HepG2 (cell line): ENCODE measurements around the gene TEX55. TPM values are rescaled to one million over a fixed set of nuclear protein-coding genes. Genes with fewer than 3 reads are reported as not detected.
"Not testable (repeated sequence)": the region's sequence is repeated elsewhere in the genome, so short reads cannot be mapped to it uniquely, and the experiment has no call there.

ENCODE experiments used
- ATAC-seq: fragments of 200-7000 bp; cut with Tn5 transposase; 3 replicates; pipeline ENCODE4 v1.9.1; 2020; ENCODE audit warnings: mild to moderate bottlenecking, moderate library complexity
- BruUV-seq: library from RNA; stranded (reverse); fragments of 400-500 nt; replicated peaks from 2 replicates; lab custom pipeline; 2021; lab: Mats Ljungman, UMichigan
- CTCF ChIA-PET: fragments of 300-600 bp; formaldehyde crosslinking; extraction: SDS; loops from one replicate; lab custom pipeline; 2021; ENCODE audit warnings: low total read pairs, inconsistent platforms, low intra/inter-chr PET ratio; lab: Yijun Ruan, JAX
- POLR2A ChIA-PET: fragments of 350-600 bp; sonication (Branson Sonifier 250); formaldehyde crosslinking; loops from one replicate; lab custom pipeline; 2020; ENCODE audit warnings: antibody characterized with exemption, inconsistent platforms; lab: Yijun Ruan, JAX
- DNase-seq: peaks from one replicate; pipeline ENCODE4 v3.0.0-alpha.2; 2015; ENCODE audit warnings: low spot score
- FAIRE-seq: peaks from 3 replicates; lab custom pipeline; 2011; peaks lifted over from hg19 to GRCh38; lab: Jason Lieb, UNC
- H2AFZ ChIP-seq: one replicate; pipeline ENCODE4 v1.6.1; 2011; ENCODE audit warnings: low read length, inconsistent platforms
- H3K27ac ChIP-seq: fragments of 300-600 bp; 3 replicates; pipeline ENCODE4 v1.8.0; 2011; ENCODE audit warnings: mixed run types, mild to moderate bottlenecking, mixed read lengths, low read length, inconsistent platforms; ENCODE audit not compliant: insufficient read depth; ENCODE audit errors: extremely low read length
- H3K27me3 ChIP-seq, 2 experiments: fragments of 200-600 bp in 1 of 2; 2 replicates in 1 of 2; 3 replicates in 1 of 2; pipeline versions ENCODE4 v1.6.0 to v1.8.0; 2011; ENCODE audit warnings: low read length in 2 of 2, mild to moderate bottlenecking in 2 of 2, moderate library complexity in 2 of 2, inconsistent platforms in 1 of 2; ENCODE audit not compliant: insufficient read depth in 2 of 2, control insufficient read depth in 1 of 2
- H3K36me3 ChIP-seq, 2 experiments: fragments of 200-600 bp in 1 of 2; replicated peaks in 1 of 2; 2 replicates in 1 of 2; 3 replicates in 1 of 2; pipeline versions ENCODE4 v1.5.1 to v1.8.0; 2011; ENCODE audit warnings: low read length in 2 of 2, inconsistent platforms in 1 of 2; ENCODE audit not compliant: insufficient read depth in 2 of 2, control insufficient read depth in 1 of 2
- H3K4me1 ChIP-seq: 2 replicates; pipeline ENCODE4 v1.5.1; 2012; ENCODE audit warnings: low read length, inconsistent platforms; ENCODE audit not compliant: insufficient read depth
- H3K4me2 ChIP-seq: 2 replicates; pipeline ENCODE4 v1.6.0; 2011; ENCODE audit warnings: low read depth, low read length, inconsistent platforms
- H3K4me3 ChIP-seq, 3 experiments: fragments of 200-600 bp in 1 of 3; sonication (generic), shearing (Covaris generic) in 1 of 3; replicated peaks in 1 of 3; 2 replicates each; pipeline ENCODE4 v1.5.1; 2011 to 2016; ENCODE audit warnings: low read length in 3 of 3, inconsistent platforms in 2 of 3, low read depth in 2 of 3, mild to moderate bottlenecking in 2 of 3, control low read depth in 1 of 3, mixed read lengths in 1 of 3; ENCODE audit not compliant: insufficient read depth in 1 of 3
- H3K79me2 ChIP-seq: one replicate; pipeline ENCODE4 v1.6.1; 2011; ENCODE audit warnings: low read length, inconsistent platforms; ENCODE audit not compliant: insufficient read depth
- H3K9ac ChIP-seq: 2 replicates; pipeline ENCODE4 v1.6.0; 2011; ENCODE audit warnings: mild to moderate bottlenecking, low read depth, low read length, inconsistent platforms; ENCODE audit not compliant: insufficient read depth
- H3K9me3 ChIP-seq: 2 replicates; pipeline ENCODE4 v1.5.1; 2012; ENCODE audit warnings: mild to moderate bottlenecking, low read length
- H4K20me1 ChIP-seq: 2 replicates; pipeline ENCODE4 v1.6.0; 2011; ENCODE audit warnings: inconsistent platforms, mild to moderate bottlenecking, low read length, moderate library complexity; ENCODE audit not compliant: insufficient read depth
- CBX2 ChIP-seq, 2 experiments: fragments of 200-600 bp in 1 of 2; sonication (generic); formaldehyde crosslinking in 1 of 2; IDR thresholded peaks; 2 replicates each; pipeline versions ENCODE4 v1.7.0 to v1.8.1; 2018 to 2022; ENCODE audit warnings: low read depth in 2 of 2, low read length in 1 of 2, mild to moderate bottlenecking in 1 of 2, missing genetic modification reagents in 1 of 2
- CEBPG ChIP-seq: IDR thresholded peaks from 2 replicates; pipeline ENCODE4 v1.6.1; 2016
- HES4 ChIP-seq: sonication (generic); formaldehyde crosslinking; IDR thresholded peaks from 2 replicates; pipeline ENCODE4 v1.9.0; 2021; ENCODE audit warnings: mild to moderate bottlenecking, missing genetic modification reagents, borderline replicate concordance
- ZMYM2 ChIP-seq: sonication (generic); formaldehyde crosslinking; IDR thresholded peaks from 2 replicates; pipeline ENCODE4 v1.8.0; 2022; ENCODE audit warnings: mild to moderate bottlenecking, missing genetic modification reagents
- ZNF431 ChIP-seq: sonication (generic); formaldehyde crosslinking; IDR thresholded peaks from 2 replicates; pipeline ENCODE4 v1.9.0; 2022; ENCODE audit warnings: missing genetic modification reagents, low read depth, mild to moderate bottlenecking, borderline replicate concordance
- ZNF788 ChIP-seq: sonication (generic); formaldehyde crosslinking; IDR thresholded peaks from 2 replicates; pipeline ENCODE4 v1.5.0; 2020; ENCODE audit warnings: mild to moderate bottlenecking, missing genetic modification reagents, borderline replicate concordance
- ZNF790 ChIP-seq: sonication (generic); formaldehyde crosslinking; IDR thresholded peaks from 2 replicates; pipeline ENCODE4 v1.8.0; 2022; ENCODE audit warnings: missing genetic modification reagents, mild to moderate bottlenecking, borderline replicate concordance
- WGBS: methylation state at CpG from one replicate; pipeline ENCODE4 v1.1.6; 2017; ENCODE audit warnings: low lambda C conversion rate; 5-methylcytosine and 5-hydroxymethylcytosine counted together
- in situ Hi-C: cut with HindIII; loops from 2 replicates; pipeline ENCODE4 v1.10.0; 2017; ENCODE audit warnings: low pct_unique_long_range_greater_than_20kb; ENCODE audit not compliant: extremely low pct_ligation_motif_present
- intact Hi-C: fragments of 100-400 bp; cut with micrococcal nuclease; formaldehyde crosslinking; loops from one replicate; pipeline ENCODE4 v1.10.0; 2022; ENCODE audit not compliant: unreplicated experiment
- polyA plus RNA-seq, 8 experiments: library from polyadenylated mRNA; depleted of rRNA in 3 of 8; stranded (reverse) in 7 of 8; unstranded in 1 of 8; fragments of >200 nt; fragmentation: Illumina TruSeq in 4 of 8; extraction: Trizol in 4 of 8; gene quantifications; 2 replicates each; pipeline versions ENCODE4 v1.2.1 to v1.2.3, GENCODE V29; 2011 to 2016; ENCODE audit warnings: low read depth in 4 of 8, missing spikeins in 1 of 8, mixed read lengths in 1 of 8; ENCODE audit not compliant: insufficient read depth in 1 of 8
- total RNA-seq, 5 experiments: library from RNA; depleted of rRNA; stranded (reverse); fragments of >200 nt; fragmentation: Illumina TruSeq; extraction: Trizol; gene quantifications; 2 replicates each; pipeline ENCODE4 v1.2.3, GENCODE V29; 2016; ENCODE audit warnings: low read depth in 1 of 5
- TF ChIP-seq, protein P1 (sequence below): sonication (generic); formaldehyde crosslinking; IDR thresholded peaks from 2 replicates; pipeline ENCODE4 v1.4.0; 2020; ENCODE audit warnings: mild to moderate bottlenecking, missing genetic modification reagents
- TF ChIP-seq, protein P2 (sequence below): sonication (generic); formaldehyde crosslinking; IDR thresholded peaks from 2 replicates; pipeline ENCODE4 v1.9.0; 2022; ENCODE audit warnings: missing genetic modification reagents, mild to moderate bottlenecking, borderline replicate concordance
- TF ChIP-seq, protein P3 (sequence below): sonication (generic); formaldehyde crosslinking; IDR thresholded peaks from 2 replicates; pipeline ENCODE4 v1.4.0; 2020; ENCODE audit warnings: mild to moderate bottlenecking, low read depth, missing genetic modification reagents
- TF ChIP-seq, protein P4 (sequence below): sonication (generic); formaldehyde crosslinking; IDR thresholded peaks from 2 replicates; pipeline ENCODE4 v1.4.0; 2020; ENCODE audit warnings: missing genetic modification reagents

Gene TEX55
- total and polyA plus RNA-seq, 2 of the 13 experiments (the other 11 are each of a cell fraction or from before 2014, with no cell fraction given): not detected

DNA sequence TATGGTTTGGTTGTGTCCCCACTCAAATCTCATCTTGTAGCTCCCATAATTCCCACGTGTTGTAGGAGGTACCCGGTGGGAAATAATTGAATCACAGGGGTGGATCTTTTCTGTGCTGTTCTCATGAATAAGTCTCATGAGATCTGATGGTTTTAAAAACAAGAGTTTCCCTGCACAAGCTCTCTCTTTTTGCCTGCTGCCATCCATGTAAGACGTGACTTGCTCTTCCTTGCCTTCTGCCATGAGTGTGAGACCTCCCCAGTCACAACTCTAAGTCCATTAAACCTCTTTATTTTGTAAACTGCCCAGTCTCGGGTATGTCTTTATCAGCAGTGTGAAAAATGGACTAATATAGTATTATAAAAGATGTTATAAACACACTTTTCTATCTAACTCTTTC lies 6.6 kb upstream of the TEX55 start:
- DNase-seq, BruUV-seq, POLR2A ChIA-PET, H3K79me2 ChIP-seq, FAIRE-seq, H3K4me3 ChIP-seq, H2AFZ ChIP-seq, H4K20me1 ChIP-seq, H3K27ac ChIP-seq, H3K9me3 ChIP-seq, H3K9ac ChIP-seq, intact Hi-C loops, H3K36me3 ChIP-seq, ATAC-seq, H3K27me3 ChIP-seq, H3K4me1 ChIP-seq, CTCF ChIA-PET, H3K4me2 ChIP-seq: not testable (repeated sequence)
- in situ Hi-C loops: loop anchor here (25.0 kb wide), 1 partner anchor 548 kb away; the partner anchor contains the start of gene COX17
- WGBS: 13% methylated on average over 4 of the region's 4 CpGs
- peak; percentile 56; the same call in 1 of the 2 replicates for TF ChIP-seq ZNF431 (CRISPR knock-in tag)

DNA sequence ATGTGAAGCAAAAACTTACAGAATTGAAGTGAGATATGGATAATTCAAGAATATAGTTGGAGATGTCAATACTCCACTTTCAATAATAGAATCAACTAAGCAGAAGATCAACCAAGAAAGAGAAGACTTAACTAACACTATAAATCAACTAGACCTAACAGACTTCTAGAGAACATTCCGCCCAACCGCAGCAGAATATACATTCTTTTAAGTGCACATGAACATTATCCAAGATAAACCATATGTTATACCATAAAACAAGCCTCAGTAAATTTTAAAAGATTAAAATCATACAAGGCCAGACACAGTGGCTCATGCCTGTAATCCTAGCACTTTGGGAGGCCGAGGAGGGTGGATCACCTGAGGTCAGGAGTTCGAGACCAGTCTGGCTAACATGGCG lies 5.5 kb upstream of the TEX55 start:
- no peaks in the 10 kb centered on the region for H3K36me3 ChIP-seq
- H4K20me1 ChIP-seq: no peaks in the 10 kb centered on the region
- FAIRE-seq (no peak), ATAC-seq (no peak), DNase-seq (no peak)
- H3K27ac ChIP-seq: no peak overlapping the region
- POLR2A ChIA-PET: no interaction called here
- no peak overlapping the region for H3K4me3 ChIP-seq
- no peaks in the 10 kb centered on the region for H3K4me1 ChIP-seq
- intact Hi-C loops (no loop called here), in situ Hi-C loops (loop anchor here (25.0 kb wide), 1 partner anchor 547 kb away; the partner anchor contains the start of gene COX17)
- CTCF ChIA-PET: no interaction called here
- no peak overlapping the region for H3K4me2 ChIP-seq
- H3K79me2 ChIP-seq: no peaks in the 10 kb centered on the region
- H3K27me3 ChIP-seq: no peaks in the 10 kb centered on the region
- H2AFZ ChIP-seq: no peak overlapping the region
- no TSS peak for BruUV-seq
- no peak overlapping the region for H3K9ac ChIP-seq
- 75% methylated on average over 5 of the region's 5 CpGs for WGBS
- no peaks in the 10 kb centered on the region; the same call in 1 of the 2 replicates for H3K9me3 ChIP-seq
- TF ChIP-seq ZNF788 (CRISPR knock-in tag): no peak
- TF ChIP-seq CBX2 (IDR thresholded peaks at IDR 0.05; ENCODE audit: low read depth, low read length): no peak
- TF ChIP-seq CBX2 (CRISPR knock-in tag; IDR thresholded peaks at IDR 0.05; ENCODE audit: low read depth): no peak
- TF ChIP-seq ZMYM2 (CRISPR knock-in tag): no peak
- no peak for TF ChIP-seq ZNF790 (CRISPR knock-in tag)
- TF ChIP-seq, protein P1, sequence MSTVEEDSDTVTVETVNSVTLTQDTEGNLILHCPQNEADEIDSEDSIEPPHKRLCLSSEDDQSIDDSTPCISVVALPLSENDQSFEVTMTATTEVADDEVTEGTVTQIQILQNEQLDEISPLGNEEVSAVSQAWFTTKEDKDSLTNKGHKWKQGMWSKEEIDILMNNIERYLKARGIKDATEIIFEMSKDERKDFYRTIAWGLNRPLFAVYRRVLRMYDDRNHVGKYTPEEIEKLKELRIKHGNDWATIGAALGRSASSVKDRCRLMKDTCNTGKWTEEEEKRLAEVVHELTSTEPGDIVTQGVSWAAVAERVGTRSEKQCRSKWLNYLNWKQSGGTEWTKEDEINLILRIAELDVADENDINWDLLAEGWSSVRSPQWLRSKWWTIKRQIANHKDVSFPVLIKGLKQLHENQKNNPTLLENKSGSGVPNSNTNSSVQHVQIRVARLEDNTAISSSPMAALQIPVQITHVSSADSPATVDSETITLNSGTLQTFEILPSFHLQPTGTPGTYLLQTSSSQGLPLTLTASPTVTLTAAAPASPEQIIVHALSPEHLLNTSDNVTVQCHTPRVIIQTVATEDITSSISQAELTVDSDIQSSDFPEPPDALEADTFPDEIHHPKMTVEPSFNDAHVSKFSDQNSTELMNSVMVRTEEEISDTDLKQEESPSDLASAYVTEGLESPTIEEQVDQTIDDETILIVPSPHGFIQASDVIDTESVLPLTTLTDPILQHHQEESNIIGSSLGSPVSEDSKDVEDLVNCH: no peak
- TF ChIP-seq, protein P2, sequence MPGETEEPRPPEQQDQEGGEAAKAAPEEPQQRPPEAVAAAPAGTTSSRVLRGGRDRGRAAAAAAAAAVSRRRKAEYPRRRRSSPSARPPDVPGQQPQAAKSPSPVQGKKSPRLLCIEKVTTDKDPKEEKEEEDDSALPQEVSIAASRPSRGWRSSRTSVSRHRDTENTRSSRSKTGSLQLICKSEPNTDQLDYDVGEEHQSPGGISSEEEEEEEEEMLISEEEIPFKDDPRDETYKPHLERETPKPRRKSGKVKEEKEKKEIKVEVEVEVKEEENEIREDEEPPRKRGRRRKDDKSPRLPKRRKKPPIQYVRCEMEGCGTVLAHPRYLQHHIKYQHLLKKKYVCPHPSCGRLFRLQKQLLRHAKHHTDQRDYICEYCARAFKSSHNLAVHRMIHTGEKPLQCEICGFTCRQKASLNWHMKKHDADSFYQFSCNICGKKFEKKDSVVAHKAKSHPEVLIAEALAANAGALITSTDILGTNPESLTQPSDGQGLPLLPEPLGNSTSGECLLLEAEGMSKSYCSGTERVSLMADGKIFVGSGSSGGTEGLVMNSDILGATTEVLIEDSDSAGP: no peak
- no peak for TF ChIP-seq HES4 (CRISPR knock-in tag)
- TF ChIP-seq, protein P3, sequence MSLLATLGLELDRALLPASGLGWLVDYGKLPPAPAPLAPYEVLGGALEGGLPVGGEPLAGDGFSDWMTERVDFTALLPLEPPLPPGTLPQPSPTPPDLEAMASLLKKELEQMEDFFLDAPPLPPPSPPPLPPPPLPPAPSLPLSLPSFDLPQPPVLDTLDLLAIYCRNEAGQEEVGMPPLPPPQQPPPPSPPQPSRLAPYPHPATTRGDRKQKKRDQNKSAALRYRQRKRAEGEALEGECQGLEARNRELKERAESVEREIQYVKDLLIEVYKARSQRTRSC (CRISPR knock-in tag): no peak
- no peak for TF ChIP-seq CEBPG (CRISPR knock-in tag)
- TF ChIP-seq, protein P4, sequence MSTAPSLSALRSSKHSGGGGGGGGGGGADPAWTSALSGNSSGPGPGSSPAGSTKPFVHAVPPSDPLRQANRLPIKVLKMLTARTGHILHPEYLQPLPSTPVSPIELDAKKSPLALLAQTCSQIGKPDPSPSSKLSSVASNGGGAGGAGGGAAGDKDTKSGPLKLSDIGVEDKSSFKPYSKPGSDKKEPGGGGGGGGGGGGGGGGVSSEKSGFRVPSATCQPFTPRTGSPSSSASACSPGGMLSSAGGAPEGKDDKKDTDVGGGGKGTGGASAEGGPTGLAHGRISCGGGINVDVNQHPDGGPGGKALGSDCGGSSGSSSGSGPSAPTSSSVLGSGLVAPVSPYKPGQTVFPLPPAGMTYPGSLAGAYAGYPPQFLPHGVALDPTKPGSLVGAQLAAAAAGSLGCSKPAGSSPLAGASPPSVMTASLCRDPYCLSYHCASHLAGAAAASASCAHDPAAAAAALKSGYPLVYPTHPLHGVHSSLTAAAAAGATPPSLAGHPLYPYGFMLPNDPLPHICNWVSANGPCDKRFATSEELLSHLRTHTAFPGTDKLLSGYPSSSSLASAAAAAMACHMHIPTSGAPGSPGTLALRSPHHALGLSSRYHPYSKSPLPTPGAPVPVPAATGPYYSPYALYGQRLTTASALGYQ (CRISPR knock-in tag): no peak
